Amniotic epithelial cell (primary cell): Measurements from ENCODE around the gene TBC1D24.

Experiments
- DNase-seq: peaks from one replicate; pipeline ENCODE4 v3.0.0-alpha.2; 2010; ENCODE audit warnings: low read depth

The TBC1D24 gene

DNA sequence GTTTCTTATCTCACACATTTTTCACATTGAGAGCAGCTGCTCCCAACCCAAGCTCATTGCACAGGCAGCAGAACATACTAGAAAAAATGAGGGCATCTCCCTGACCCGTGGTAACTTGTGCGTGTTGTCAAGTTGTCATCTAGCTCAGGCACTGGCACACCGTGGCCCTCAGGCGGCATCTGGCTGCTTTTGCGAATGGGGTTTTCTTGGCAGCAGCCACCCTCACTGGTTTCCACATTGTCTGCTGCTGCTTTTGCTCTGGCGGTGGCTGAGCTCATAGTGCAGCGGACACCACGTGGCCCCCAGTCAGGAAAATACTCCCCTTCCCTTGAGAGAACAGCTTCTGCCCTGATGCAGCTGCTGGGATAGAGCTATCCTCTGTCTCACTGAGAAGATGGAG, 24.4 kb upstream of the TBC1D24 start:
- DNase-seq, result peak; percentile 54

- no peak for DNase-seq
These were observed 23.9 kb upstream of the TBC1D24 start for GRCh38 chr16:2450975-2451381.

- DNase-seq, result no peak
These were observed 23.0 kb upstream of the TBC1D24 start for GRCh38 chr16:2451851-2452320.

- no peak for DNase-seq
These were observed 22.3 kb upstream of the TBC1D24 start for GRCh38 chr16:2452650-2453049.

DNA sequence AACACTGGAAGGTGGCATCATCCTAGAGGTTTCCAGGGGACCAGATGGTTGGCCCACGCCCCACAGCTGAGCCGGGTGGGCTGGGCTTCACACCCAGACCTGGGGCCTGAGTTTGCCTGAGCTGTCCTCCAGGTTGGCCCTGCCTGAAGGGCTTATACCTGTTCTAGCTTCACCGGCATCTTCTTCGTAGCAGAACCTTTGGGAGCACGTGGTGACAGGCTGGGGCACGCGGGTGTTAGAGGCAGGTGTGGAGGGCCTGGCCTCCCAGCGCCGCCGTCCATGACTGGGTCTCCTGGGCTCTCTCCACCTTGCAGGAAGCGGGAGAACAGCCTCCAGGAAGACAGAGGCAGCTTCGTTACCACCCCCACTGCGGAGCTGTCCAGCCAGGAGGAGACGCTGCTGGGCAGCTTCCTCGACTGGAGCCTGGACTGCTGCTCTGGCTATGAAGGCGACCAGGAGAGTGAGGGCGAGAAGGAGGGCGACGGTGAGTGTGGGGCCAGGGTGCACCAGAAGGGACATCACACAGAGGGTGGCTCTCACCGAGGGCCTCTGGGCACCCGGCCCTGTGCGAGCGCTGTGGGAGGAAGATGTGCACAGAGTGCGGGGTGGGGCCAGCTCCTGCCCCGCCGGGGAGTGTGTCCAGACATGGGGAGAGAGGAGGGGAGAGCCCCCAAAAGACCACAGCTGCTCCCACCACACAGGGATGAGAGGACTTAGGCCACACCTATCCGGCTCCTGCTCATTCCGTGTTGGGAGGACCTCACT, 19.7 kb upstream of the TBC1D24 start:
- DNase-seq, result no peak

- DNase-seq, result no peak
These were observed 18.3 kb upstream of the TBC1D24 start for GRCh38 chr16:2456551-2457153.

GRCh38 chr16:2457267-2457666, 17.7 kb upstream of the TBC1D24 start:
- DNase-seq, result no peak

- no peak for DNase-seq
These were observed 17.0 kb upstream of the TBC1D24 start for GRCh38 chr16:2457946-2458345.

DNA sequence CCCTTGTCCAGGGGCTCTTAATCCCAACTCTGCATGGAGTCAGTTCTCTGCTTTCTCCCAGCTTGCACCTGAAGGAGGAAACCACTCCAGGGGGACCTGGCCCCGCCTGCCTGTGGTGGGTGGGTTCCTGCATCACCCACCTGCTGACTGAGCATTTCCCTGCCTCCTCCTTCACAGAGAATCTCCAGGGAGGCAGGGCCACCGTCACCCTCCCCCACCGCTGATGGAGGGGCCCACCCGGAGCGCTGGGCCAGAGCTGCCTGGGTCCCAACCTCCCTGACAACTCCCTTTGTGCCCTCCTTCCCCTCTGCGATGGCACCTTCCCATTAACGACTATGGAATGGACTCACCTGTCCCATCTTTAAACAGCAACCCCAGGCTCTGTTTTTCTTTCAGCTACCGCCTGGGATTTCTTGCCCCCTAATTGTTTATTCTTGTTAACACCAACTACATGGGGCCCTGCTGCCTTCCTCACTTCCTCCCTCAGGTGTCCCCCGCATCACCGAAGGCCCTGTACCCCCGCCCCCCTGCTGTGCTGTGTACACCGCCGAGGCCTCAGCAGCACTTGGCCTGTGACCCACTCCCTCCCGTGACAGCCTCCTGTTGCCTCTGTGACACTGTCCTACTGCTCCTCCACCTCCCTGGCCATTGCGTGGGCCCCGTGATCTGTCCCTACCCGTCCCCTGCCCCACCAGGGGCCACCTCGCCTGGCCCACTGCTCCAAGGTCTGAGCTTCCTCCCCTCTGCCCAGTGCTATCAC, 15.9 kb upstream of the TBC1D24 start:
- no peak for DNase-seq

DNA sequence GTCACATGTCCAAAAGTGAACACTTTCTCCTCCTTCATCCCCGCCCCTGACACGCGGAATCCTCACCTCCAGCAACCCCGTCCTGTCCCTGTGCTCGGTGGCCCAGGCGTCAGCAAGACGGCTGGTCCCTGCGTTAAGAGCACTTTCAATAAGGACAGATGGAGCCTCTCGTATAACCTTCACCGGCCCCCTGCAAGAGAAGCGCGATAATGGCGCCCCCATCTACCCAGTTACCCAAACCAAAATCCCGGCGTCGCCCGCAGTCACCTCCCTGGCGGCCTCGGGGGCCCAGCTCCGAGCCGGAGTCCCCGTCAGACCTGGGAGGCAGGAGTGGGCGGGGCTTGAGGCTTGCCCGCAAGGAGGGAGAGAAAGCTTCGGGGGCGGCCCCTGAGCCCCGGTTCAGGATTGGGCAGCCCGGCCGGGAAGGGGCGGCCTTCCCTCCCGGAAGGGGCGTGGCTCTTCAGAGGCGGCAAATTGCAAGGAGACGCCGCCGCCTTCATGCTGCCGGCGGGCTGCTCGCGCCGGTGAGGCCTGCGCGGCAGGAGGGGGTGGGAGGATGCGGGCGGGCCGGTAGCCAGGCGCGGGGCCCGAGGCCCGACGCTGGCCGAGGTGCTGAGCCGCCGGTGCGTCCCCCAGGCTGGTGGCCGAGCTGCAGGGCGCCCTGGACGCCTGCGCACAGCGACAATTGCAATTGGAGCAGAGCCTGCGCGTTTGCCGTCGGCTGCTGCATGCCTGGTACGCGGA, 15.1 kb upstream of the TBC1D24 start, which contains the start of gene TEDC2:
TSS of gene TEDC2 (plus strand) at position 463 of the 744 bp plus-strand sequence. CDS start at position 499, 36 bp downstream.
- DNase-seq, result peak; percentile 83

- DNase-seq, result no peak
These were observed 14.6 kb upstream of the TBC1D24 start for GRCh38 chr16:2460391-2460713.

DNA sequence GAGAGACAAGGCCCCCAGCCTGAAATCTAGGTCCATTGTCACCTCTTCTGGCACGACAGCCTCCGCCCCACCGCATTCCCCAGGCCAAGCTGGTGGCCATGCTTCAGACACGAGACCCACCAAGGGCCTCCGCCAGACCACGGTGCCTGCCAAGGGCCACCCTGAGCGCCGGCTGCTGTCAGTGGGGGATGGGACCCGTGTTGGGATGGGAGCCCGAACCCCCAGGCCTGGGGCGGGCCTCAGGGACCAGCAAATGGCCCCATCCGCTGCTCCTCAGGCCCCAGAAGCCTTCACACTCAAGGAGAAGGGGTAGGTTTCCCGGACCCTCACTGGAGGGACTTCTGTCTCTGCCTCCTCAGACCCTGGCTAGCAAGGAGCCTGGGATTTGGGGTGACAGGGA, 14.0 kb upstream of the TBC1D24 start:
- no peak for DNase-seq

- DNase-seq, result no peak
These were observed 12.7 kb upstream of the TBC1D24 start for GRCh38 chr16:2462031-2462866.

- no peak for DNase-seq
These were observed 10.6 kb upstream of the TBC1D24 start for GRCh38 chr16:2464333-2464732.

DNA sequence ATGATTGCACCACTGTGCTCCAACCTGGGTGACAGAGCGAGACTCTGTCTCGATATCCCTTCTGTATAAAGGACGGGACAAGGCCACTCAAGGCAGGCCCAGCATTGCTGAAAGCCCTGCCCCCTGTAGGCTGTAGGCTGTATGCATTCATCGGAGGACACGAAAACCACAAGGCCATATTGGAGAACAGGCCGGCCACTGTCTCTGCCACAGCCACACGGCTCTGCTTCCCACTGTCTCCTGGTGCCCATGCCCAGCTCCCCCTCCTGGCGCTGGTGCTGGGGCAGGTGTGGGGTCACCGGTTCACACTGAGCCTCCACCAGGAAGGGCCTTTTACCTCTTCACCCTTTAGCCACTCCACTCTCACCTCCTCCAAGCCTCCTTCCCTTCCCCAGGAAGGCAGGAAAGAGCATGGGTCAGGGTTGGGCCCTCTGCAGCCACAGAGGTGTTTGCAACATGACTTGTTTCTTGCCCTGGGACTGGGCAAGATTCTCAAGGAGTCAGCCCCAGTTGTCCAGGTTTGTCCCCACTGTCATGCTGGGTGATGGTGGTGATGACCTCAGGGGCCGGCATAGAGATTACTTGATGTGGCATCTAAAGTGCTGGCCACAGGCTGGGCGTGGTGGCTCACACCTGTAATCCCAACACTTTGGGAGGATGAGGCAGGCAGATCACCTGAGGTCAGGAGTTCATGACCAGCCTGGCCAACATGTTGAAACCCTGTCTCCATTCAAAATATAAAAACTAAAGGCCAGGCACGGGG, 9.1 kb upstream of the TBC1D24 start:
- DNase-seq, result no peak

- DNase-seq, result no peak
These were observed 8.0 kb upstream of the TBC1D24 start for GRCh38 chr16:2466667-2467527.

DNA sequence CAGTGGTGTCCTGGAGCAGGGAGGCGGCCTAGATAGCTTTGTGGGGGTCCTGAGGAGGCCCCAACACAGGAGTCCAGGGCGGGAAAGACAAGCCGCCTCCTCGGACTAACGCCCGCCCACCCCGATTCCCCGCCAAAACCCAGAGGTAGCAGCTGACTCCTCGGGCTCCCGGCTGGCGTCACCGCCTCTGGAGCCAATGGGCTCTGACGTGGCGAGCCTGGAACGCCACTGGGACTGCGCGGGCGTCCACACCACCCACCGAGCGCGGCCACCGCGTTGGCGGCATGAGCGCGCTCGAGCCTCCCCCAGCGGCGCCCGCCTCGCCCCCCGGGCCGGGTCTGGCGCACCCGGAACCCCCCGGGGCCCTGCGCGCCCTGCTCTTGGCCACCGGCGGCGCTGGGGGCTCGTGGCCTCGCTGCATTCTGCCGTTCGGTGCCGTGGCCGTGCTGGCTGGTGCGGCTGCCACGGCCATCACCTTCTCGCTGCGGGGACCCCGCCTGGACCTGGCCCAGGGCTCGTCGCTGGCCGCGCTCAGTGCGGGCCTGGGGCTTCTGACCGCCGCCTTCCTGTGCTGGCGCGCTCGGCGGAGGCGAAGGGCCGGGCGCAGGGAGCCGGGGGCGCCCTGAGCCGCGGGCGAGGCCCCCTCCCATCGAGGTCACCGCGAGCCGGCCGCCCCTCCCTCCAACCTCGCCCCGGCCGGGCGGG, 7.2 kb upstream of the TBC1D24 start:
- no peak for DNase-seq

GRCh38 chr16:2468233-2468724, 6.6 kb upstream of the TBC1D24 start:
- DNase-seq, result no peak
